Endothelial cell of hepatic sinusoid (primary cell): Measurements from ENCODE around the gene ARHGAP5.
"Not testable (repeated sequence)": the region's sequence is repeated elsewhere in the genome, so short reads cannot be mapped to it uniquely, and the experiment has no call there.

Source experiments
- in situ Hi-C: cut with HindIII; loops from 2 replicates; pipeline ENCODE4 v1.10.0; 2017; ENCODE audit warnings: low sequenced_read_pairs

The ARHGAP5 gene

DNA sequence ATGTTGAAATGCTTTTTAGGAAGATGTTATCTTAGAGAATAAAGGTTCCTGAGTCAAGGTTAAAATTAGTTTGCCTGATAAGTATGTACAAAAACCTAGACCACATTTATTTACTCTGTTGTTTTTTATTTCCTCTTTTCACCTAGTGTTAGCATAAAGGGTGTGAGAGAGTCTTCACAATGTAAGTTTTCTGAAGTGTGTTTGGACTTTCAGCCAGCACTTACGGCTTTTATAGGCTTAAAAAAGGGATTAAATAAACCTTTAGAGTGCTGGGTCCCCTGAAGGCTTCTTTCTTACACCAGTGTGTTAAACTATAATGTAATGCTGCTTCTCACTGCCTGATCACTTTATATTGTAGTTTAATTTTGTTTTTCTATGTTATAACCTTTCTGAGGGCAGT is 27.2 kb downstream of the ARHGAP5 start:
- in situ Hi-C loops = no loop called here

DNA sequence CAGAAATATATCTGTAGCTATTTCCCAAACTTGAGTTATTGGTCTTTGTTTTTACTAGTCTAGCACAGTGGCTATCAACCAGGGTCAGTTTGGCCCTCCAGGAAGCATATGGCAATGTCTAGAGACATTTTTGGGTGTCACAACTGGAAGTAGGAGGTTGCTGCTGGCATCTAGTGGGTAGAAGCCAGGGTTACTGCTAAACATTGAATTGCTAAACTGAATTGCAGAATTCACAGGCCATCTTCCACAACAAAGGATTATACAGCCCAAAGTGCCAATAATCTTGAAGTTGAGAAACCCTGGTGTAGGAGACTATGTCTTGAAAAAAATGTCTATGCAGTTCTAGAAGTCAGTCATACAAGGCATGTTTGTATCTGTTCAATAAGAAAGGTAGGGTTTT is 27.7 kb downstream of the ARHGAP5 start:
- in situ Hi-C loops = no loop called here

DNA sequence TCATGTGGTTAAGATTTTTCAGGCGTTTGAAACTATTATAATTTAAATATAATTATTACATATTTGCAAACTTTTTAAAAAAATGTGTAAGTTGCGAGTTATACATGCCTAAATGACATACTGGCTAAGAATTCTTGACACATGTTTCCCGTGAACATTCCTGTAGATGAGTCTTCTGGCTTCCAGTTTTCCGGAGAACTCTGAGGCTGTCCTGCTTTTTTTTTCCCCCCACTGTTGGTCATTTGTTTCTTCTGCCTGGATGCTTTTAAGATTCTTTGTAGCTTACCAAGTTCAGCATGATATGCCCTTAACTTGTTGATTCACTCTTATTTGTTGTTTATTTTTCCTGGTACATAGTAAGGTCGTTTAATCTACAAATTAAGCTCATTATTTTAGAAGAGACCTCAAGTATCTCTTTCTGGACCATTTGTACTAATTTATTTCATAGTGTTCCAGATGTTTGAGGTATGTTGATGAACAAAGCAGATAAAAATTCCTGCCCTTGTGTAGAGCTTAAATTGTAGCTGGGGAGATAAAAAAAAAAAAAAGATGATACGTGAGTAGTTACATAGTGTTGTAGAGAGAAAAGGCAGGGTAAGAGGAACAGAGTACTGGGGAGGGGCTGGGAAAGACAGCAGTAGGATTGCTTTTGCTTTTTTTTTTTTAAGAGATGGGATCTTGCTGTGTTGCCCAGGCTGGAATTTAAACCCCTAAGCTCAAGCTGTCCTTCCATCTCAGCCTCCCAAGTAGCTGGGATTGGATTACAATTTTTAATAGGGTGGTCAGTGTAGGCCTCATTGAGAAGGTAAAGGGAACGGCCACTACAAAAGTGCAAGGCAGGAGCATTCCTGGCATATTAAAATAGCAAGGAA is 32.8 kb downstream of the ARHGAP5 start:
- in situ Hi-C loops = no loop called here

DNA sequence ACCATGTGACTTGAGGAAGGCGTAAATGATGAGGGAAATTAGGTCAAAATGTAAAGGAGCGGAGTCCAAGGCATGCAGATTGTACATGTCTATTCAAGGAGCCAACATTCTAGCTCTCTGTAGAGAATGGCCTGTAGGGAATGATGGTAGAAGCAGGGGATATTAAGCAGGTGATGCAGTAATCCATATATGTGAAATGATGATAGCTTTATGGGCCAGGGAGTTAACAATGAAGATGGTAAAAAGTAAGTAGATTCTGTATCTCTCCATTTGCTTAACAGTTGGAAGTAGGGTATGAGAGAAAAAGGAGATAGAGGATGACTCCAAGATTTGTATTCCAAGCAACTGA is 33.4 kb downstream of the ARHGAP5 start:
- in situ Hi-C loops = no loop called here

DNA sequence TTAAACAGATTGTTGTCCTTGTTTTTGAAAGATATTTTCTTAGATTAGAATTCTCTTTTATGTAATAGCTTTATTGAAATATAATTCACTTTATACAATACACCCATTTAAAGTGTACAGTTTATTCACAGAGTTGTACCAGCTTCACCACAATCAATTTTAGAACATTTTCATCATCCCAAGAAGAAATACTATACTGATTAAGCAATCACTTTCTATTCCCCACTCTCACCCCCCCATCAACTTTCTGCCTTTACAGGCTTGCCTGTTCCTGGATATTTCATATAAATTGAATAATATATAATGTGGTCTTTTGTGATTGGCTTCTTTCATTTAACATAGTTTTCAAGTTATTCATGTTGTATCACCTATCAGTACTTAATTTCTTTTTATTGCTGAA is 44.4 kb downstream of the ARHGAP5 start:
- in situ Hi-C loops = no loop called here

DNA sequence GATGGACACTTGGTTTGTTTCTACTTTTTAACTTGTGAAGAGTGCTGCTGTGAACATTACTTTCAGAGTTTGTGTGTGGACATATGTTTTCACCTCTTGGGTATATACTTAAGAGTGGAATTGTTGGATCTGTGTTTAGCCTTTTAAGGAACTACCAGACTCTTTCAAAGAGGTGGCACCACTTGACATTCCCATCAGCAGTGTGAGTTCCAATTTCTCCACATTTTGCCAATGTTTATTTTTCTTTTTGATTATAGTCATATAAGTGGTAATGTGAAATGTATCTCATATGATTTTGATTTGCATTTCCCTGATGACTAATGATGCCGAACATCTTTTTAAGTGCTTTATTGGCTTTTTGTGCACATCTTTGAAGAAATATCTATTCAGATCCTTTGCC is 44.8 kb downstream of the ARHGAP5 start:
- in situ Hi-C loops = no loop called here

DNA sequence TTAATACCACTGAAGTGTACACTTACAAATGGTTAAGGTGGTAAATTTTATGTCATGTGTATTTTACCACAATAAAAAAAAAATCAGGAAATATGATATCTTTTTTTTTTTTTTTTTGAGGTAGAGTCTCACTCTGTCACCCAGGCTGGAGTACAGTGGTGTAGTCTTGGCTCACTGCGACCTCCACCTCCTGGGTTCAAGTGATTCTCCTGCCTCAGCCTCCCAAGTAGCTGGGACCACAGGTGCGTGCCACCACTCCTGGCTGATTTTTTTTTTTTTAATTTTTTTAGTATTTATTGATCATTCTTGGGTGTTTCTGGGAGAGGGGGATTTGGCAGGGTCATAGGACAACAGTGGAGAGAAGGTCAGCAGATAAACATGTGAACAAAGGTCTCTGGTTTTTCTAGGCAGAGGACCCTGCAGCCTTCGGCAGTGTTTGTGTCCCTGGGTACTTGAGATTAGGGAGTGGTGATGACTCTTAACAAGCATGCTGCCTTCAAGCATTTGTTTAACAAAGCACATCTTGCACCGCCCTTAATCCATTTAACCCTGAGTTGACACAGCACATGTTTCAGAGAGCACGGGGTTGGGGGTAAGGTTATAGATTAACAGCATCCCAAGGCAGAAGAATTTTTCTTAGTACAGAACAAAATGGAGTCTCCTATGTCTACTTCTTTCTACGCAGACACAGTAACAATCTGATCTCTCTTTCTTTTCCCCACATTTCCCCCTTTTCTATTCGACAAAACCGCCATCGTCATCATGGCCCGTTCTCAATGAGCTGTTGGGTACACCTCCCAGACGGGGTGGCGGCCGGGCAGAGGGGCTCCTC is 50.0 kb downstream of the ARHGAP5 start:
- in situ Hi-C loops = not testable (repeated sequence)

DNA sequence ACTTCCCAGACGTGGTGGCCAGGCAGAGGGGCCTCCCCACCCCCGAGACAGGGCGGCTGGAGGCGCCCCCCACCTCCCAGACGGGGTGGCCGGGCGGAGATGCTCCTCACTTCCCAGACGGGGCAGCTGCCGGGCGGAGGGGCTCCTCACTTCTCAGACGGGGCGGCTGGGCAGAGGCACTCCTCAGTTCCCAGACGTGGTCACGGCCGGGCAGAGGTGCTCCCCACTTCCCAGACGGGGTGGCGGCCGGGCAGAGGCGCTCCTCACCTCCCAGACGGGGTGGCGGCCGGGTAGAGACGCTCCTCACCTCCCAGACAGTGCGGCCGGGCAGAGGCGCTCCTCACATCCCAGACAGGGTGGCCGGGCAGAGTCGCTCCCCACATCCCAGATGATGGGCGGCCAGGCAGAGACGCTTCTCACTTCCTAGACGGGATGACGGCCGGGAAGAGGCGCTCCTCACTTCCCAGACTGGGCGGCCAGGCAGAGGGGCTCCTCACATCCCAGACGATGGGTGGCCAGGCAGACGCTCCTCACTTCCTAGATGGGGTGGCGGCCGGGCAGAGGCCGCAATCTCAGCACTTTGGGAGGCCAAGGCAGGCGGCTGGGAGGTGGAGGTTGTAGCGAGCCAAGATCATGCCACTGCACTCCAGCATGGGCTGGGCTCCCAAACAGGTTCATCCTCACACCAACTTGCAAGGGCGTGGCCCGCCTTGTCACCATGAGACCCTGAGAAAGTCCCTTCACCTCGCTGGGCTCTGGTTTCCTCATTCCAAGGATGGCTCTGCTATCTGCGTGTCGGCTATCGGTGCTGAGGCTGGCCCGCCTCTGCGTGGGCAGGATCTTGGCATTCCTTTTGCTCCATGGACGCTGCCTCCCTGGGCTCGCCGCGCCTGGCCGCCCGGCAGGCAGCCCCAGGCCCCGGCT is 50.9 kb downstream of the ARHGAP5 start:
- in situ Hi-C loops = not testable (repeated sequence)

DNA sequence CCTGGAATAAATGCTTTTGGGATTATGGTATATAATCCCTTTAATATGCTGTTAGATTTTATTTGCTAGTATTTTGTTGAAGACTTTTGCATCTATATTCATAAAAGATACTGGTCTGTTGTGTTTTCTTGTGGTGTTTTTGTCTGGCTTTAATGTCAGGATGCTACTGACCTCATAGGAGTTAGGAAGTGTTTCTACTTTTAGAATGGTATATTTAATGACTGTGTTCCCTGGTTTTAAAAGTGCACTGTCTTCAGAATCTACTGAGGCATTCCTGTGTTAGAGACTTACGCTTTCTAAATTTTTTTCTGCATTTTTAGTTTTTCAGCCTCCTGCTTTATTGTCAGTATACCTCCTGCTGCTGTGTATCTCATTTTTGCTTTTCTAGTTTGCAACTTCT is 51.6 kb downstream of the ARHGAP5 start:
- in situ Hi-C loops = no loop called here

DNA sequence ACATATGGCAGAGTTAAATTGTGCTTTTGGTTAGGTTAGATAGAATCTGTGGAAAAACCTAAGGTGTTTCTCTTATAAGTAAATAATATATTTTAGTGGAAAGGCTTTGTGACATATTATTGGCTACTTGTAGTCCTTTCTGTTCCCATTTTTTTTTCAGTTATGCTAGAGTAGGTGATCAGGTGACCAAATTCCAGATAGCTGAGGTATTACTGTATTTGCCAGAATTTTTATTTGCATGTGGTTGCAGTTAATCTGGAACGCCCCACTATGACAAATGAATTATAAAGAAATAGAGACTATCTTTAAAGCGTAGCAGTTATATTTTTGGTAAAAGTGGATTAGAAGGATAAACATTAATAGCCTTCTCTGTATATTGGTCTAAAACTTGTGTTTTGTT is 52.0 kb downstream of the ARHGAP5 start:
- in situ Hi-C loops = no loop called here

DNA sequence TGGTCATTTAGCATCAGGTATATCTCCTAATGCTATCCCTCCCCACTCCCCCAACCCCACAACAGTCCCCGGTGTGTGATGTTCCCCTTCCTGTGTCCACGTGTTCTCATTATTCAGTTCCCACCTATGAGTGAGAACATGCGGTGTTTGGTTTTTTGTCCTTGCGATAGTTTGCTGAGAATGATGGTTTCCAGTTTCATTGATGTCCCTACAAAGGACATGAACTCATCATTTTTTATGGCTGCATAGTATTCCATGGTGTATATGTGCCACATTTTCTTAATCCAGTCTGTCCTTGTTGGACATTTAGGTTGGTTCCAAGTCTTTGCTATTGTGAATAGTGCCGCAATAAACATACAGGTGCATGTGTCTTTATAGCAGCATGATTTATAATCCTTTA is 54.6 kb downstream of the ARHGAP5 start:
- in situ Hi-C loops = not testable (repeated sequence)

DNA sequence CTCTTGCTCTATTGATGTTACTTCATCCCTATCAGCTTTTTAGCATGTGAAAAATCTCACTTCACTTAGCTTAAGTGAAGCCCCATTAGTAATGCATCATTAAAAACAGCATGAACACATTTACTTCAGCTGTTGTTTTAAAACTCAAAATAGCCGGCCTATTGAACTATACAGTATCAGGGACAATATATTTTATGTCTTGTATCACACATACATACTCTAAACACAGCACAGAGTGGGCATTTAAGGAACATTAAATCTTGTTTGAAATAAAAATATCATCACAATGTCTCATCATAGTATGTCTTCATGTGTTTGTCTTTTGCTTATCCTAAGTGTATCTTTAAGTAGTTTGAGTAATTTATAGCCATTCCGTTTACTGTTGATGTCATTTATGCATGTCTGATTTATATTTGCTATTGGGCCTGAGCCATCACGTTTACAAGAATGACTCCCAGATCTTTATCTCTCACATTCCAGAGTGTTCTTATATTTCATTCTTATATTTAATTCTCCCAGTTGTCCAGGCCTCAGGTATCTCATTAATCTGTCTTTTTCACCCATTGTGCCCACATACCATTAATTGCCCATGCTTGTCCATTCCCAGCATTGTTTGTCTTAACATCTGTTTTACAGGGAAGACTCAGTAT is 57.5 kb downstream of the ARHGAP5 start:
- in situ Hi-C loops = no loop called here

DNA sequence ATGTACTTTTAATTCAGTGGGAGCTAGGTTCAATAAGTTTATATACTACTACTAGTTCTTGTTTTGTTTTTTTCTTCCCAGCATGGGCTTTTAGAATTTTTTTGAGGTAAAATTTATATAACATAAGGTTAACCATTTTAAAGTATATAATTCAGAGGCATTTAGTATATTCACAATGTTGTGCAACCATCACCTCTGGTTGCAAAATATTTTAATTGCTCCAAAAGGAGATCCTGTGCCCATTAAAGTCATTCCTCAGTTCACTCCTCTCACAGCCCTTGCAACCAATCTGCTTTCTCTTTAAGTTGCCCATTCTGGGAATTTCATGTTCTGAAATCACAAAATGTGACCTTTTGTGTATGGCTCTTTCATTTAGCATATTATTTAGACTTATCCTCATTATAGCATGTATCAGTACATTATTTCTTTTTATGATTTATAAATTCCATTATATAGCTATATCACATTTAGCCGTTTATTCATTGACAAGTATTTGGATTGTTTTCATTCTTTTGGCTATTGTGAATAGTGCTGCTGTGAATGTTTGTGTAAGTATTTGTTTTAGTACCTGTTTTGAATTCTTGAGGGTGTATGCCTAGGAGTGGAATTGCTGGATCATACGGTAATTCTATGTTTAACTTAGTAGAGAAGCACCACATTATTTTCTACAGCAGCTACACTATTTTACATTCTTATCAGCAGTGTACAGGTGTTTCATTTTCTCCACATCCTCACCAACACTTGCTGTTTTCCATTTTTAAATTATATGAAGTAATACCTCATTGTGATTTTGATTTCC is 59.1 kb downstream of the ARHGAP5 start:
- in situ Hi-C loops = no loop called here

DNA sequence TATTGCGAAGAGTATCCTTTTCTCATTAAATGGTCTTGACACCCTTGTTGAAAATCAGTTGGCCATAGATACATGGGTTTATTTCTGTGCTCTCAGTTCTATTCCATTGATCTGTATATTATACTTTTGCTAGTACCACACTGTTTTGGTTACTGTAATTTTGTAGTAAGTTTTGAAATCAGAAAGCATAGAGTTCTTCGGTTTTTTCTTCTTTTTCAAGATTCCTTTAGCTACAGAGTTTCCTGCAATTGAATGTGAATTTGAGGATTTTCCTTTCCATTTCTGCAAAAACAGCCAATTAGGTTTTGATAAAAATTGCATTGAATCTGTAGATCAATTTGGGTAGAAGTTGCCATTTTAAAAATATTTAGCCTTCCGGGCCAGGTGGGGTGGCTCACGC is 60.2 kb downstream of the ARHGAP5 start:
- in situ Hi-C loops = no loop called here

DNA sequence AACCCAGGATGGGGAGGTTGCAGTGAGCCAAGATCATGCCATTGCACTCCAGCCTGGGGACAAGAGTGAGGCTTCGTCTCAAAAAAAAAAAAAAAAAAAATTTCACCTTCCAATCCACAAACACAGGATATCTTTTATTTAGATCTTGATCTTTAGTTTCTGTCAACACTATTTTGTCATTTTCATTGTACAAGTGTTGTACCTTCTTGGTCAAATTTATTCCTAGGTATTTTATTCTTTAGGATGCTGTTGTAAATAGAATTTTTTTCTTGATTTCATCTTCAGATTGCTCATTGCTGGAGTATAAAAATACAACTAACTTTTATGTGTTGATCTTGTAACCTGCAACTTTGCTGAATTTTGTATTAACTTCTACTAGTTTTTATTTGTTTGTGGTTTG is 60.8 kb downstream of the ARHGAP5 start:
- in situ Hi-C loops = no loop called here

DNA sequence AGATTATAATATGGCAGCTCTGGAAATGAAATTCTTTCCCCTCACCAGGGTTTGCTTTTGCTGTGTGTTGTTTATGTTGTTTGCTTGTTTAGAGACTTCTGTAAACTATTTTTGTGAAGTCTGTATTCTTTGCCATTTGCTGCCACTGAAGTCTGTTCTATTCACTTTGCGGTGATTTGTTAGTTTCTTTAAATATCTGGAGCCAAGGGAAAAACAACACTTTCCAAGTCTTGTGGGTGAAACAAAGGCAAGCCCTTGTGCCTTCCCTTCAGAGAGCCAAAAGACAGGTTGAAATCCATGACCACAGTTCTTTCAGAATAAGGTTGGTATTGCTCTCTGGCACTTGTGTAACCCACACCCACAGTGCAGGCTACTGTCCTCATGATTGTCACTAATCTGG is 65.2 kb downstream of the ARHGAP5 start:
- in situ Hi-C loops = no loop called here

DNA sequence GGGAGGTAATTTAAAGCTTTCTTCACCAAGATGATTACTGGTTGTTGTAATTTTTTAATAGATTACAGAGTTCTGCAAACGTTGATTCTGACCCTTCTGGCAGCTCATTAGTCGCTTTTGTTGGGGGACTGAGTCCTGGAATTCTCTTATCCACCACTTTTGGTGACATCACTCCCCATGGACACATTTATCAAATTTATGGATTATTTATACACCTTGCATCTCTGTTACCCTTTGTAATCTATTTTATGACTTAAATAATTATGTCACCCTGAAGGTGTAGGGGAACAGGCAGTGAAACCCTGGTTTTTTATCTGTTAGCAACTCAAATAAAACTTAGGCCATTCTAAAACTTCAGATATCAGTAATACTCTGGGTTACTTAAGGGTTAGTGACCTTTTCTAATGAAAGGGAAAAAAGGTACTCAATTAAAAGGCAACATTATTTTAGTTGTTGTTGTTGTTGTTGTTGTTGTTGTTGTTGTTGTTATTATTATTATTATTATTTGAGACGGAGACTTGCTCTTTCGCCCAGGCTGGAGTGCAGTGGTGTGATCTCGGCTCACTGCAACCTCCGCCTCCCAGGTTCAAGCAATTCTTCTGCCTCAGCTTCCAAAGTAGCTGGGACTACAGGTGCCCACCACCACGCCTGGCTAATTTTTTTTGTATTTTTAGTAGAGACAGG is 65.8 kb downstream of the ARHGAP5 start:
- in situ Hi-C loops = no loop called here

DNA sequence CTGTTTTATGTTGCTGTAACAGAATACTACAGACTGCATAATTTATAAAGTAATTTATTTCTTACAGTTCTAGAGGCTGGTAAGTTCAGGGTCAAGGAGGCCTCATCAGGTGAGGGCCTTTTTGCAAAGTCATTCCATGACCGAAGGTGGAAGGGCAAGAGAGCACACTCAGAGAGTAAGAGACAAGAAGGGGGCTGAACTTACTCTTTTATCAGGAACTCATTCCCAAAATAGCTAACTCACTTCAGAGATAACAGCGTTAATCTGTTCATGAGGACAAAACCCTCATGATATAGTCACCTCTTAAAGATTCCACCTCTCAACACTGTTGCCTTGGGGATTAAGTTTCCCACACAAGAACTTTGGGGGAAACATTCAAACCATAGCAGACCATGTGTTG is 73.3 kb downstream of the ARHGAP5 start:
- in situ Hi-C loops = loop anchor here (10.0 kb wide), 1 partner anchor 496 kb away; no protein-coding TSS in a partner anchor

DNA sequence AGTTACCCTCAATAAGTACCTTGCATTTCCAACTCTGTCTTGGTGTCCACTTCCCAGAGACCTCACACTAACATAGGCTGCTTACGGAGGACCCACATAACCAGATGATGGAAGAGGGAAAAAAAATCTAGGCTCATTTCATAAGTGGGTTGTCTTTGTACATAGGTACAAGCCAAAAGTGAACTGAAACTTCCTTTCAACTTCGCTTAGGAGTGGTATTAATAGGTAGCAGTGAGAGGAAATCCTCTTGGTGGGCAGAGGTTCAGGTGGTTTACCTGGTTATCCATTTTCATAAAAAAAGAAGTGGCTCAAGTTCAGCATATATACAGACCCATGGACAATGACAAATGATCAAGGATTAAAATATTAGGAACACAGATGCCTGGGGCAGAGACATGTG is 88.9 kb downstream of the ARHGAP5 start:
- in situ Hi-C loops = no loop called here
